Measurements from ENCODE around the gene GABBR2.

The GABBR2 gene

DNA sequence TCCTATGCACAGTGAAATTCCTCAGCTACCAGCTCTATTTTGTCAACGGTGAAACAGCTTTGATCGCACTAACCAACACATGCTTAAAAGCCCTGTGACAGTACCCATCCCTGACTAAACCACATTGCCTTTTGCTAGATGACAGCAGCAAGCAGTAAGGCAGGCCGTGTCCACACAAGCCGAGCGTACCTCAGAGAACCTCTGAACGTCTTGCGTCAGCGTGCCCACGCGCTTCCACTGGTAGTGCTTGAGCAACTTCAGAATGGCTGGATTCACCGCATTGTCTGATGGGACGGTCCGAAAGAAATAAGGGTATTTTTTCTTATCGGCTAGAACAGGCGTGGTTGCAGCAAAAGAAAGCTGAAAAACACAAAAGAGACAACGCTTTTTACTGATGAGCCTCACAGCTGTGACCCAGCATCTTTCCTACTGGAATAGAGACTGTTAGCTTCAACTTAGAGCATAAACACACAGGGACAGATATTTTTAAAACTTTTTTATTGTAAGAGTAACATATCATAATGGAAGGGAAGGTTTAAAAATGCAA is 167.0 kb downstream of the GABBR2 start:
- no peak for DNase-seq (ENCODE audit: low spot score)

DNA sequence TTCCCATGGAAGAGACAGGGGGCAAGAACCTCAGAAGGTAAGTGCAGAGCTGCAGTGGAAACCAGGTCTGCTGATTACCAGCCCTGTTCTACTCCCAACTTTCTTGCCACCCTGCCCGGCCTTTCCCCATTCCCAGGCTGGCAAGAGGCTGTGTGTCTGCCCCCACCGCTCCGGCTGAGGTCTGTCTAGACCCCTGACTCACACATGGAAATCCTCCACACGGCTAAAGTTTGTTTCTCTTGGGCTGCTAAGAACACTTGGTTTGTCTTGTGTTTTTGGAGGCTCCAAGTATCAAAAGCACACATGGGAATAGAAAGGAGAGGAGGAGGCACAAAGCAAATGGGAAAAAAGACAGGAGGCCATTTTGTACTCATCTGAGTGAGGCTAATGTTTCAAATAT is 168.3 kb downstream of the GABBR2 start:
- DNase-seq (ENCODE audit: low spot score): no peak

DNA sequence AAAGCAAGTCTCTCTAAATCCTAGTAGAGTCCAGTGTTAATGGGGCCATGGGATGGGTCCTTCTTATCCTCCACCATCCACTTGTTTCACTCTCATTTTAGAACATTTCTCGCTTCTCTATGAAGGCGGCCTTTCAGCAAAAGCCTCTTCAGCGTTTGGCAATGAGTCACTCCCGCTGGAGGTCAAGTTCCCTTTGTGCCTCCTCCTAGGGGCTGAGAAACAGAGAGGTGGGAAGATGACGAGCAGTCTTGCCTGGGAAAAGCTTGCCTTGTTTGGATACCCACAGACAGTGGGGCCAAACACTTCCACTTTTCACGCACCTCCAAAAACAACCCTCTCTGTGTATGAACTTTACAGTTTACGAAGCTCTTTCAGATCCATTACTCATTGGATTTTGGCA is 168.8 kb downstream of the GABBR2 start:
- no peak for DNase-seq (ENCODE audit: low spot score)

DNA sequence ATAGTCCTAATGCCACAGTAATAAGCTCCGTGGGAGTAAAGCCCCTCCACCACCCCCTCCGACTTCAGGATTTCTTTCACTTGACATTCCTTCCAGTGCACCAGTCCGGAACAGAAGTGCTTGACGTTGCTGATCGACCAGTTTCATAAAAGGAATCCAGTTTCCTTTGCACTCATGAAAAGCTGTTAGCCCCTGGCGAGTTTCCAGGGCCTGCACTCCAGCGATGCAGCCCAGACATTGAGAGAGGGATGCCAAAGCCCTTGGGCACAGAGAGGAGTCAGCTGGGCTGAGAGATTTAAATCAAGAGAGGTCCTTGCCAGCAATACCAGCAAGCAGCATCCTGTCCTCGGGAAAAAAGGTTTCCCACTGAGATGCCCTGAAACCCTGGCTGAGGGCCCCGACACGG is 170.1 kb downstream of the GABBR2 start:
- no peak for DNase-seq (ENCODE audit: low spot score)

DNA sequence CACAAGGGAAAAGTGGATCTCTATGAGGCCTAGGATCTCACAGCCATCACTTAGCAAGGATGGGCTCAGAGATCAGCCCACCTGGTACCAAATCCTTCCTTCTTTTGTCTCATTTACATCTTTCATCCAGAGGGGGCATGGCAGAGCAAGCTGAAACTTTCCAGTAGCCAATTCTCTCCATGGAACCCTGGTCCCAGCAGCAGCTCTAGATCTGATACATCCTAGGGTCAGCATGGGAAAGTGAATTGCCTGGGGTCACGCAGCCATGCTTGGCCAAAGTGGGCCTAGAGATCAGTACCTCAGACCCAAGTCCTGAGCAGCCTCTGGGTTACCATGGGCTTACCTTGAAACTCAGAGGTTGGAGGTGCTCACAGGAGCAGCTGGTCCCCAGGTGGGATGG is 170.5 kb downstream of the GABBR2 start:
- DNase-seq (ENCODE audit: low spot score): no peak

DNA sequence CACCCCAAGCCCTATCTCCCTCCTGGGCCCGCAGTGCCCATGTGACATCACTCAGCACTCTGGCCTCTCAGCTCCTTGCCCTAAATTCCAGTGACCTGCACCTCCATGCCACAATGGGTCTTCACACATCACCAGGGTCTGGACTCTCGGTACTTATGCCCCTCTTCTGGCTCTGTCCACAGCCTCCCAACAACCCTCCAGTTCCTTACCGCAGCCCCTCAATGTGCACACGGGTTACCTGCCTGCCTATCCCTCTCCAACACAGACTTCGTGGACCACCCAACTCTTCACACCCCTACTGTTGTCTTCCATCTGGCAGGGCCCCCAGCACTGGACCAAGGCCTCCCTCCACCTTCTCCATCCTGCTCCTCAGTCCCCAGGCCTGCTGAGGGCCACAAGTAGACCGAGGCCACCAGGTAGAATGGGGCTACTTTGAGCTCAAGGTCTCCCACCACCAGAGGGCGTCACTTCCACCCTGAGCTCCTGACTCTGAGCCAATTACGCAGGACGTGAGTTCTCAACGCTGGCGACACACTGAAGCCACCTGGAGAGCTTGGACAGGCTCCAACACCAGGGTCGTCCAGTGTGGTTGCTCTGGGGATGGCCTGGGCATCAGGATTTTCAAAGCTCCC is 172.1 kb downstream of the GABBR2 start:
- no peak for DNase-seq (ENCODE audit: low spot score)

DNA sequence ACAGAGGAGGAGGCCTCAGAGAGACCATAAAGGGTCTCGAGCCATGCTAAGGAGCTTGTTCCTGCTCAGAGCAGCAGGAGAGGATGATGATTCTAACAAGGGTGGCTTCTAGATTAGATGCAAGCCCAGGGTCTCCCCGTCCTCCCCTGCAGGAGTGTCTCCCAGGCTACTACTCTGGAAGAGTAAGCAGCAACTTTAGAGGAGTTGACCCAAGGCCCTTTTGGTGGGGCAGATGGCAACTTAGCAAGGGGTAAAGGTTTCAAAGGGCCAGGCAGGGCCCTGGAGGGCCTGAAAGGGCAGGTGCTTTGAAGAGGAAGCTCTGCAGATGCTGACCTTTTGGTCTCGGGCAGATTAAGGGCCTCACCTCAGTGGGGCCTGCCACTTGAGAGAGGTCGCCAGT is 174.9 kb downstream of the GABBR2 start:
- no peak for DNase-seq (ENCODE audit: low spot score)

DNA sequence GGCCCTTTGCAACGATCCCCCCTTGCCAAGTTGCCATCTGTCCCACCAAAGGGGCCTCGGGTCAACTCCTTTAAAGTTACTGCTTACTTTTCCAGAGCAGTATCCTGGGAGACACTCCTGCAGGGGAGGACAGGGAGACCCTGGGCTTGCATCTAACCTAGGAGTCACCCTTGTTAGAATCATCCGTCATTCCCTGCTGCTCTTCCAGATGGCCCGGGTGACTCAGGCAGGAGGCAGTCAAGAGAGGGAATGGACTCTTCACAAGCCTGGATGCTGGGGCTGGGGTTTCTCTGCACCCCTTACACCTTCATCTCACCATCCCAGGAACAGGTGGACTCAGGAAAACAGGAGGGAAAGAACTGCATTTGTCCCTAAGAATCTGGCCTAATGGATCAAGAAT is 175.6 kb downstream of the GABBR2 start:
- DNase-seq (ENCODE audit: low spot score): no peak

DNA sequence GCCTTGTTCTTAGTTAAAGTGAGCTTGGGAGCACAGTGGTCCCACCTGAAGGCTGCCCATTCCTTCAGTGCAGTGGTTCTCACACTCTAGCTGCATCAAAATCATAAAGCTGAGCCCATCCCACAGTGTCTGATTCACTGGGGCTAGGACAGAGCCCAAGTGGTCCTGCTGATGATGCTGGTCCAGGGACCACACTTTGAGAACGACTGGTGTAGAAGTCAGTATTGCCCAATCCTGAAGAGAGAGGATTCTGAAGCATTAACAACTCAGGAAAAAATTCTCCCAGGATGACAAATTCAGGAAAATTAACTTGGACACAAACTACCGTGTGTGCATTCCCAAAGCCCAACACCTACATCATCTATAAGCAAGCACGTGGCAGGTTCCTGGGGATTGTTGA is 176.2 kb downstream of the GABBR2 start:
- DNase-seq (ENCODE audit: low spot score): no peak

DNA sequence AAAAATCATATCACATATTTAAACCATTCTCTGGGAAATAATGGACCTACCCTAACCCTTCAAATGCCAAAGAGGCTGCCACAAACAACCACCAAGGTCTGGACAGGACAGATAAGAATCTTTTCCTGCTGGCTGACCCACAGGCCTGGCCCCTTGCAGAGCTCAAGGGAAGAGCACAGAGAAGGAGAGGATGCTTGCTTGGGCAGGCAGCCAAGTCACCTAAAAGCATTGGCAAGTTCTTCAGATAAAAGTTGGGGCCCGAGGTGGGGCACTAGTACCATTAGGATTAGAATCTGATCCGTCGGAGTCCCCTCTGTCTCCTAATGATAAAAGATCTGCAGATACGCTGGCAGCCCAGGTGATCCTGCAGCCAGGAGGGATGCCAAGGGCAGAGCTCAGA is 176.6 kb downstream of the GABBR2 start:
- DNase-seq (ENCODE audit: low spot score): no peak

DNA sequence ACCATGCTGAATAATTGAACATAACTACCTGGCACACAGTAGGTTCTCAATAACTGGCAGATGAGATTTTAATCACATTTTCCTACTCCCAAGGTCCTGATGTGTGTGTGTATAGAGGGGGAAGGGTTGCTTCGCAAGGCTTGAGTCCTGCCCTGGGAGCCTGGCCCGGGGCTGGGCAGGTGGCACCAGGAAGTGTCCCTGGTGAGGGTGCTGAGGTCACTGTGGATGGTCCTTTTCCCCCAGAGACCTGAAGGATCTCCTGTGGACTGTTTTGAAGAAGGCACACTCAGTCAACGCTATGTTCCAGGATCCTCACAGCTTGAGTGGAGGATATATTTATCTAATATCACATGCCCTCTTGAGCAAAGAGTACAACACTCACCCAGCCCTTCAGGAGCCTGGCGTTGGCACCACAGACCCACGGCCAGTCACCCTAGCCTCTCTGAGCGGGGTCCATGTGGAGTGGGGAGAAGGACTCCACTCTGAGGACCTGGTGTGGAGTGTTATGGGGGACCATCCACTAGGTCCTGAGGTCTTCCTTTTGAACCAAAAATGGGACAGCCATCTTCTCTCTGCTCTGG is 177.8 kb downstream of the GABBR2 start:
- no peak for DNase-seq (ENCODE audit: low spot score)

DNA sequence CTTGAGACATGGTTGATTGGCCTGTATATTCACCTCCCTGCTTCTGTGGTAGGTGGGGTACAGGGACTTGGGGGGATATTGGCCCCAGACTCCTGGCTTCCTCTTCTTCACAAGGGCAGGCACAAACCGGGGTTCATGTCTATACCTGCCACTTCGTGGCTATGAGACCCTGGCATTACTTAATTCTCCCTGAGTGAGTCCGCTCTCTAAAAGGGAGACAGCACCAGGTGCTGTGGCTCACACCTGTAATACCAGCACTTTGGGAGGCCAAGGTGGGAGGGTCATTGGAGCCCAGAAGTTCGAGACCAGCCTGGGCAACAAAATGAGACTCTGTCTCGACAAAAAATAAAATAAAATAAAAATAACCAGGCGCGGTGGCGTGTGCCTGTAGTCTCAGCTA is 178.5 kb downstream of the GABBR2 start:
- no peak for DNase-seq (ENCODE audit: low spot score)

DNA sequence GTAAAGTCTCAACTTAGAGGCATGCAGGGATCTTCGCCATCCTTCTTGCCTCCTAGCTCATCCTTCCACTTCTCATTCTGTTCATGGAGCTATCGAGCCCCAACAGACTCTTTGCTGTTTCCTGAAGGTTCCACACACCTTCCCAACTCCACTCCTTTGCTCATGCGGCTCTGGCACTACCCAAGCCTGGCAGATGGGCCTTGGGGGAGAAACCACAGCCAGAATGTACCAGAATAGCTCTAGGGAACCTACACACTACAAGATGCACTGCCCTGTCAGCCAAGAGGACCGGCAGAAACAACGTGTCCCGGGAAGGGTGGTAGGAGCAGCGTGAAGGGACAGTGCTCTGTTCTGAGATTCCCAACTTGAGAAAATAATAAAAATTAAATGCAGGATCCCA is 178.9 kb downstream of the GABBR2 start:
- no peak for DNase-seq (ENCODE audit: low spot score)

DNA sequence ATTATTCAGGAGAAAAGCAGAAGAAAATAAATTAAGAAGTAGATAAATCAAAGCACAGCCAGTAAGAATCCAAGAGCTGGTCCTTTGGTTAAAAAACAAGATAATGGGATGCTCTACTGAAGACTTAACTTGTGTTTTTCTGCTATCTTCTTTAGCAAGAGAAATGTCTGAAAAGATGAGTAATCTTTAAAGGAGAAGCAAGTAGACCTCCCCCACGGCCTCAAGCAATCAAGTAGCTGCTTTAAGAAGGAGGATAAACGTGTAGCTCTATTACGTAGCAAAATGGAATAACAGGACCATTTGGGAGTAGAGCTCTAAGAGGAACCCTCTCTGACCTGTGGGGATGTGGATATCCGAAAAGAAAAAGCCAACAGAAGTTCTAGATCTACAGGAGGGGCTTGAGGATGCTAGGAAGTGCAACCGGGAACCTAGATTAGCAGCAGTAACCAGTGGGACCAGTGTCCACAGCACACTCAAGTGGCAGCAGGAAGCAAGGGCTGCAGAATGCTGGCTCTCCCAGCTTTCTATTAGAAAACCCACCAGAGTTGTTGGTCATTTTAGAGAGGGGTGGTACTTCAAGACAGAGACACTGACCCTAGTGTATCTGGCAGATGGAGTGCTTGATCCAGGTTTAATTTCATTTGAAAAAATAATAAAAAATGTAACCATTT is 185.4 kb downstream of the GABBR2 start:
- no peak for DNase-seq (ENCODE audit: low spot score)

DNA sequence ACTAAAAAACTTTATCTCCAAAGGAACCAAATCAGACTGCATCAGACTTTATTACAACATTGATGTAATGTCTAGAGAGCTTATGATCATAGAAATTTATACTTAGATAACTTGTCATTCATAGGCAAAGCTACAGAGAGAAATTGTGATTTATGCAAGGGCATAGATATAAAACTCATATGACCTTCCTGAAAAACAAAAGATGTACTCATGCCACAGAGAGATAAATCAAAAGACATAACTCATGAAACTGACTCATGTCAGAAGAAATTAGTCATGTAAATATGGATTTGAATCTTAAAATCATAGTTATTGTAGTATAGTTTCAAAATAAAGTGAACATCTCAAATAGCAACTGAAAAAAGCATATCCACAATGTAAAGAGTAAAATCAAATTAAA is 186.2 kb downstream of the GABBR2 start:
- DNase-seq (ENCODE audit: low spot score): no peak

DNA sequence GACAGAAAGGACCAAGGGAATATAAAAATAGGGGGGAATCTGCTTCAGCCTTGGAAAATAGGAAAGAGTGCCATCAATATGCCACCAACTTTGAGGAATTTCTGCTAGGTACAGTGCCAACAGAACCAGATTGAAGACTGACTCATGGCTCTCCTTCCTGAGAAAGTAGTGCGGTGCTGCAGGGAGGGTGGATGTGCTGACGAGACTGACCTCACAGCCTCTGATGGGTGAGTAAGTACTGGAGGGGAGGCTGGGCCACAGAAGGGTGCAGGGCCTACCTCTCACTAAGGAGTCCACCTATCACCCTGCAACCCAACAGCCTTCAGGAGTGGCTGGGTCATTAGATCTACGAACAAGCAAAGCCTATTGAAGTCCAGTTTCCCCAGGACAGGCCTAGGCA is 187.6 kb downstream of the GABBR2 start:
- DNase-seq (ENCODE audit: low spot score): no peak

DNA sequence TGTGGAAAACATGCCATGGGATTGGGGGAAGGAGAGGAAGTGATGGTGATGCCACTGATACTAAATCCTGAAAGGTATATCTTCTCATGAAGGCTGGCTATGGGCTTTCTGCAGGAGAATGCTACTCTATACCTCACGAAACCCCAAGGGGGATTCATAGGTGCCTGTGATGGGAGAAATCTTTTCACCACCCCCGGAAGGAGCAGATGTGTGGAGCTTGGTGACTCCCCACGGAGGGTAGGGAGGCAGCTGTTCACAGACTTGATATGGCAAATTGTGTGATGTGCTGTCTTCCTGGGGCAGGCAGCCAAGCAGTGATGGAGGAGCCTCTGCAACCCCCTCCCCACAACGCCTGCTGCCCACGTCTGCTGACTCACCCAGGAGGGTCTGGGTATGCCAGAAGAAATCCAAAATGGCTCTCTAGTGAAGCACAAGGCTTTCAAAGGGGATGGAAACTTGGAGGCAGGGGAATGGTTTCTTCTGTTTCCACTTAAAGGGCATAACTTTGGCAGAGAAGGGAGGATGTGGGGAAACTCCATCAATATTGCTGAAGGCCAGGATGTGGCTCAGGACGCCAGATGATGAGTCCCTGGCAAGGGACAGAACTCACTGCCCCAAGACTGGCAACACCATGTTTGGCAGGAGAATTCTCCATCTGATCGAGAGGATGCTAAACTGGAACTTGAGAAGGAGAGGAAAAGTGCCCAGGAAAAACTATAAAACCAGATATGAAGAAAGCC is 188.3 kb downstream of the GABBR2 start:
- no peak for DNase-seq (ENCODE audit: low spot score)

DNA sequence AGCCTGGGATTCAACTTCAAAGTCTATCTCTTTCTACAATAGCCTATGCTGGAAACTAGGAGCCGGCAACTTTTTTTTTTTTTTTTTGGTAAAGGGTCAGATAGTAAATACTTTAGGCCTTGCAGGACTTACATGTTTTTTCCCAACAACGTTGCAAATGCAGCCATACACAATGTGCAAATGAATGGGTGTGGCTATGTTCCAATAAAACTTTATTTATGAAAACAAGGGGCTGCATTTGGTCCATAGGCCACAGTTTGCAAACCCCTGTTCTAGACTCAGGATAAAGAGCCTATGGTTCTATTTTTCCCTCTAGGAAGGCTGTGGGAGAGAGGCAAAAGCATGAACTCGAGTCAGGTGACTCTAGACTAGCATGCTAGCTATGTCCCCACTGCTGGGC is 189.1 kb downstream of the GABBR2 start:
- no peak for DNase-seq (ENCODE audit: low spot score)

DNA sequence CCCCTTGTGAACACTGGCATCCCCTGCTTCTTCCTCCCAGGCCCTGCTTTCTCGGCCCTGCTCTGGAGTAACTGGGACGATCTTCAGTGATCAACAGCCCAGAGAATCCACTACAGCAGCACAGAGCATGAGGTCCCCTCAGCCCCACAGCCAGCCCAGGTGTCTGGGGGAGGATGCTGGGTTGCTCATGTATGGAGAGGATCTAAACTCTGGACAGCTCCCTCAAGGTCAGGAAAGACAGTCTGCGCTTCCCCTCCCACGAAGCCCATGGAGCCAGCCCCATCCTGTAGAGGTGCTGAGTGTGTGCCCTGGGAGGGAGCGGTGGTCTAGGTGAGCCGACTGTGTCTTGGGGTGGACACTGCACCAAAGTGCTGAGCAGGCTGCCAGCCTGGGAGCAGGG is 190.2 kb downstream of the GABBR2 start:
- DNase-seq (ENCODE audit: low spot score): no peak

DNA sequence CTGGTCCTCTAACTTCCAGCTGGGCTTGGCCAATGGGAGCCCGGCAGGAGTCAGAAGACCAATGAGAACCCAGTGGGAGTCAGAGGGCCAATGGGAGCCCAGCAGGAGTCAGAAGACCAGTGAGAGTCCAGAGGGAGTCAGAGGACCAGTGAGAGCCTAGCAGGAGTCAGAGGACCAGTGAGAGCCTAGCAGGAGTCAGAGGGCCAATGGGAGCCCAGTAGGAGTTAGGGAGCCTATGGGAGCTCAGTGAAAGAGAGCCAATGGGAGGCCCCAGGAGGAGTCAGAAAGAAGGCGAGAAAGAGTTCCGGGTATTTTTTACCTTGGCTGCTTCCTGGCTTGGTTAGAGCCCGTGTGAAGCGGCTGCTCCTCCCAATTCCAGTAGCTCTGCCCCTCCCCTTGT is 191.0 kb downstream of the GABBR2 start:
- no peak for DNase-seq (ENCODE audit: low spot score)

DNA sequence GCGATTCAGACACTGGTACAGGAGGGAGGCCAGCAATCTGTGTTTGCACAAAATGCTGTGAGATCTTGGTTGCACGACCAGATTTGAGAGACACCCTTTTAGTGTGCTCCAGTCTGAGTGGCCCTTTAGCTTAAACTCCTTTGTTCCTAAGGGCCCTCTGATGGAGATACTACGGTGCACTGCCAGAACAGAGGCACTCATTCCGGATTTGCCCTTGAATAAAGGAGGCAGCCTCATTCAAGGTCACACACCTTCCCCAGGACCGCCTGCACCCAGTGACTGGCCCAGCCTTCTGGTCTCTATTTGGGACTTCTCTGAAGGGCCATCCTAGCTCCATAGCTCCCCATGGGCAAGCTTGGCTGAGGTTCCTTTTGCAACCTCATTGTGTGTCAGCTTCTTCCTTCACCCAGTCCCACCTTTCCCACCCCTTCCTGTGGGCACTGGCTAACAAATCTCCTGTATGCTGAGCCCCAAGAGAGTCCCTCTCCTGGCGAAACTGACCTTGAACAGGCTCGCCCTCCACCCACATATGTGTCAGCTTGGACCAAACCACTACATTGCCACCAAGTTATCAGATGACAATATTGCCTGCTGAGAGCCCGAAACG is 191.7 kb downstream of the GABBR2 start:
- DNase-seq (ENCODE audit: low spot score): no peak

DNA sequence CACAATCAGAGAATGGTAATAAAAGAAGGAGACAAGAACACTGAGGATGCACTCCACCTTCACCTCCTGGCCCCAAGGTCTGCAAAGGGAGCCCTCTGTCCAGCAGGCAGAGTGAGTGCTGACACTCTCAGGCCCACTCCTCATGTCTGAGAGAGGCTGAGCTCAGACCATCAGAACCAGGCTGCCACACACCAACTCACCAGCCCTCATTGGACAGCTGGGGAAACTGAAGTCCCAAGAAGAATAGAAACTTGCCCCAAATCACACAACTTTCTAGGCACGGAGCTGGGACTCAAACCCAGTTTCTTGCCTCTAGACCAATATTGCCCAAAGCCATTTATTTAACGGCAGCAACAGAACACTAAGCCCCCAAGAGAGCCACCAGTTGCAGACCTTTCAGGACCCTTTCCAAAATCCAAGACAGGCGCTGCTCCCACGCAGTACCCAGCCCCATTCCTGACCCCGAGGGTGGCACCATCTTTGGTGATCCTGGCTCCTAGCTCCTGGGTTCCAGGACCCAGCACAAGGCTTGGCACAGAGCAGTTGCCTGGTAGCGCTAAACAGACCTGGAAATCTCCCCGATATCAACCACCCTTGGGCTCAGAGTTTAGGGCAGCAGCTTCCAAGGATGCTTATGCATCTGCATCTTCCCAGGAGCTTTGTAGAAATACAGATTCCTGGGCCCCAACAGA is 192.4 kb downstream of the GABBR2 start:
- no peak for DNase-seq (ENCODE audit: low spot score)

Data from left forelimb (tissue), 1 donor.